Upper lobe of left lung (tissue), 4 donors: ENCODE results near the gene KCNK3.

Experiments used
- POLR2A ChIP-seq, 4 donors: fragments of 450-650 bp; IDR thresholded peaks; one replicate each; pipeline ENCODE4 v1.5.1; 2016 to 2017; ENCODE audit warnings: antibody characterized with exemption in 4 of 4, mild to moderate bottlenecking in 2 of 4
- TF ChIP-seq, protein P1 (sequence below), 6 experiments: fragments of 450-650 bp in 4 of 6; fragments of 200-600 bp in 2 of 6; sonication (generic) in 2 of 6; IDR thresholded peaks; one replicate each; pipeline ENCODE4 v1.5.1; 2016 to 2019; ENCODE audit warnings: antibody characterized with exemption in 6 of 6

DNA sequence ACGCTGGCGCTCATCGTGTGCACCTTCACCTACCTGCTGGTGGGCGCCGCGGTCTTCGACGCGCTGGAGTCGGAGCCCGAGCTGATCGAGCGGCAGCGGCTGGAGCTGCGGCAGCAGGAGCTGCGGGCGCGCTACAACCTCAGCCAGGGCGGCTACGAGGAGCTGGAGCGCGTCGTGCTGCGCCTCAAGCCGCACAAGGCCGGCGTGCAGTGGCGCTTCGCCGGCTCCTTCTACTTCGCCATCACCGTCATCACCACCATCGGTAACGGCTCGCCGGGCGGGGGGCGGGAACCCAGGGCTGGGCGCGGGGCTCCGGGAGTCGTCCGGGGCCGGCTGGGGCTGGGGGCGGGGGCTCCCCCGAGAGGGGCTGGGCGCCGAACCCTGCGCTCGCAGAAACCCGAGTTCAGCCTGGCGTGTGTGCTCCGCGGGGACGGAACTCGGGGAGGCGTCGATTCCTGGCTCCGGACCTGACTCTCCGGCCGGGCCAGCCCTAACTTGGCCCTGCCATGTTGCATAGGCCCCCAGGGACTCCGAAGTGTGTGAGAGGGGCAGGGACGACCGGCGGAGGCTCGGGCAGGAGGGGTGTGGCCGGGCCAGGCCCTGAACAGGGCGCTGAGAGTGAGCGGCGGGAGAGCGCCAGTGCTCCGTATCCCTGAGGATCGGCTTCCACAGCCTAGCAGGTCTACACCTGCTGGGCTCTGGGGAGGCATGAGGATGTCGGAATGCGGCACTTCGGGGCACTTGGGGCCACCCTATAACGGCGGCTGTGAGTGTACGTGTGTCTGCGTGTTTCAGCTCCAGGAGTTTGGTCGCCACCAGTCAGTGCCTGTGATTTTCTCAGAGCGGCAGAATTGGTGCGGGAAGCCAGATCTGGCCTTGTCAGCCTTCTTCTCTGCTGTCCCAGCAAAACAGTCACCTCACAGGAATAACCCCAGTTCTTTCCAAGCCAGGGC is 651 bp downstream of the KCNK3 start:
- TF ChIP-seq, protein P1, sequence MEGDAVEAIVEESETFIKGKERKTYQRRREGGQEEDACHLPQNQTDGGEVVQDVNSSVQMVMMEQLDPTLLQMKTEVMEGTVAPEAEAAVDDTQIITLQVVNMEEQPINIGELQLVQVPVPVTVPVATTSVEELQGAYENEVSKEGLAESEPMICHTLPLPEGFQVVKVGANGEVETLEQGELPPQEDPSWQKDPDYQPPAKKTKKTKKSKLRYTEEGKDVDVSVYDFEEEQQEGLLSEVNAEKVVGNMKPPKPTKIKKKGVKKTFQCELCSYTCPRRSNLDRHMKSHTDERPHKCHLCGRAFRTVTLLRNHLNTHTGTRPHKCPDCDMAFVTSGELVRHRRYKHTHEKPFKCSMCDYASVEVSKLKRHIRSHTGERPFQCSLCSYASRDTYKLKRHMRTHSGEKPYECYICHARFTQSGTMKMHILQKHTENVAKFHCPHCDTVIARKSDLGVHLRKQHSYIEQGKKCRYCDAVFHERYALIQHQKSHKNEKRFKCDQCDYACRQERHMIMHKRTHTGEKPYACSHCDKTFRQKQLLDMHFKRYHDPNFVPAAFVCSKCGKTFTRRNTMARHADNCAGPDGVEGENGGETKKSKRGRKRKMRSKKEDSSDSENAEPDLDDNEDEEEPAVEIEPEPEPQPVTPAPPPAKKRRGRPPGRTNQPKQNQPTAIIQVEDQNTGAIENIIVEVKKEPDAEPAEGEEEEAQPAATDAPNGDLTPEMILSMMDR (IDR thresholded peaks at IDR 0.05): no peak
- no peak for TF ChIP-seq POLR2A (IDR thresholded peaks at IDR 0.05)
